HepG2 (cell line): ENCODE data around the gene C3orf70. TPM values are rescaled to one million over a fixed set of nuclear protein-coding genes. Genes with fewer than 3 reads are reported as not detected.

Experiments used
- ATAD3A ChIP-seq: sonication (generic); formaldehyde crosslinking; IDR thresholded peaks from 2 replicates; pipeline ENCODE4 v1.4.0; 2020; ENCODE audit warnings: missing genetic modification reagents
- CBX1 ChIP-seq: IDR thresholded peaks from one replicate; pipeline ENCODE4 v1.6.1; 2016; ENCODE audit warnings: antibody characterized with exemption, low read depth
- CBX2 ChIP-seq, 2 experiments: fragments of 200-600 bp in 1 of 2; sonication (generic); formaldehyde crosslinking in 1 of 2; IDR thresholded peaks; 2 replicates each; pipeline versions ENCODE4 v1.7.0 to v1.8.1; 2018 to 2022; ENCODE audit warnings: low read depth in 2 of 2, low read length in 1 of 2, mild to moderate bottlenecking in 1 of 2, missing genetic modification reagents in 1 of 2
- CENPT ChIP-seq: sonication (generic); formaldehyde crosslinking; IDR thresholded peaks from 2 replicates; pipeline ENCODE4 v1.8.0; 2022; ENCODE audit warnings: low read depth, mild to moderate bottlenecking, moderate library complexity, missing genetic modification reagents
- FOXJ3 ChIP-seq: sonication (generic); formaldehyde crosslinking; IDR thresholded peaks from 2 replicates; pipeline ENCODE4 v1.4.0; 2020; ENCODE audit warnings: missing genetic modification reagents, mild to moderate bottlenecking, borderline replicate concordance
- HNF1A ChIP-seq, 2 experiments: sonication (generic) in 1 of 2; formaldehyde crosslinking in 1 of 2; IDR thresholded peaks; 2 replicates each; pipeline versions ENCODE4 v1.4.0 to v1.6.1; 2016 to 2020; ENCODE audit warnings: borderline replicate concordance in 1 of 2, low read depth in 1 of 2, mild to moderate bottlenecking in 1 of 2, missing genetic modification reagents in 1 of 2
- IKZF1 ChIP-seq: fragments of 450-650 bp; IDR thresholded peaks from 2 replicates; pipeline ENCODE4 v1.7.1; 2016
- ISL2 ChIP-seq: sonication (generic); formaldehyde crosslinking; IDR thresholded peaks from 2 replicates; pipeline ENCODE4 v1.5.0; 2020; ENCODE audit warnings: missing genetic modification reagents
- POLR2G ChIP-seq: fragments of 200-400 bp; formaldehyde crosslinking; IDR thresholded peaks from 2 replicates; pipeline ENCODE4 v1.6.1; 2018; ENCODE audit warnings: mild to moderate bottlenecking, low read depth, low read length, moderate library complexity
- RARG ChIP-seq: sonication (generic); formaldehyde crosslinking; IDR thresholded peaks from 2 replicates; pipeline ENCODE4 v1.4.0; 2020; ENCODE audit warnings: low read depth, mild to moderate bottlenecking, missing genetic modification reagents
- ZBTB21 ChIP-seq: sonication (generic); formaldehyde crosslinking; IDR thresholded peaks from 2 replicates; pipeline ENCODE4 v1.4.0; 2020; ENCODE audit warnings: missing genetic modification reagents
- ZNF12 ChIP-seq: sonication (generic); formaldehyde crosslinking; IDR thresholded peaks from 2 replicates; pipeline ENCODE4 v1.5.0; 2020; ENCODE audit warnings: missing genetic modification reagents
- ZSCAN5A ChIP-seq: sonication (generic); formaldehyde crosslinking; IDR thresholded peaks from 2 replicates; pipeline ENCODE4 v1.8.0; 2022; ENCODE audit warnings: mild to moderate bottlenecking, missing genetic modification reagents, borderline replicate concordance
- polyA plus RNA-seq, 8 experiments: library from polyadenylated mRNA; depleted of rRNA in 3 of 8; stranded (reverse) in 7 of 8; unstranded in 1 of 8; fragments of >200 nt; fragmentation: Illumina TruSeq in 4 of 8; extraction: Trizol in 4 of 8; gene quantifications; 2 replicates each; pipeline versions ENCODE4 v1.2.1 to v1.2.3, GENCODE V29; 2011 to 2016; ENCODE audit warnings: low read depth in 4 of 8, missing spikeins in 1 of 8, mixed read lengths in 1 of 8; ENCODE audit not compliant: insufficient read depth in 1 of 8
- total RNA-seq, 5 experiments: library from RNA; depleted of rRNA; stranded (reverse); fragments of >200 nt; fragmentation: Illumina TruSeq; extraction: Trizol; gene quantifications; 2 replicates each; pipeline ENCODE4 v1.2.3, GENCODE V29; 2016; ENCODE audit warnings: low read depth in 1 of 5
- TF ChIP-seq, protein P1 (sequence below): sonication (generic); formaldehyde crosslinking; IDR thresholded peaks from 2 replicates; pipeline ENCODE4 v1.5.0; 2020; ENCODE audit warnings: mild to moderate bottlenecking, missing genetic modification reagents, borderline replicate concordance
- TF ChIP-seq, protein P2 (sequence below): sonication (generic); formaldehyde crosslinking; IDR thresholded peaks from 2 replicates; pipeline ENCODE4 v1.4.0; 2020; ENCODE audit warnings: missing genetic modification reagents
- TF ChIP-seq, protein P3 (sequence below): sonication (generic); formaldehyde crosslinking; IDR thresholded peaks from 2 replicates; pipeline ENCODE4 v1.9.0; 2021; ENCODE audit warnings: missing genetic modification reagents, borderline replicate concordance

Gene C3orf70
- total and polyA plus RNA-seq, 2 of the 13 experiments (the other 11 are each of a cell fraction or from before 2014, with no cell fraction given): 0.79 to 2.4 TPM

DNA sequence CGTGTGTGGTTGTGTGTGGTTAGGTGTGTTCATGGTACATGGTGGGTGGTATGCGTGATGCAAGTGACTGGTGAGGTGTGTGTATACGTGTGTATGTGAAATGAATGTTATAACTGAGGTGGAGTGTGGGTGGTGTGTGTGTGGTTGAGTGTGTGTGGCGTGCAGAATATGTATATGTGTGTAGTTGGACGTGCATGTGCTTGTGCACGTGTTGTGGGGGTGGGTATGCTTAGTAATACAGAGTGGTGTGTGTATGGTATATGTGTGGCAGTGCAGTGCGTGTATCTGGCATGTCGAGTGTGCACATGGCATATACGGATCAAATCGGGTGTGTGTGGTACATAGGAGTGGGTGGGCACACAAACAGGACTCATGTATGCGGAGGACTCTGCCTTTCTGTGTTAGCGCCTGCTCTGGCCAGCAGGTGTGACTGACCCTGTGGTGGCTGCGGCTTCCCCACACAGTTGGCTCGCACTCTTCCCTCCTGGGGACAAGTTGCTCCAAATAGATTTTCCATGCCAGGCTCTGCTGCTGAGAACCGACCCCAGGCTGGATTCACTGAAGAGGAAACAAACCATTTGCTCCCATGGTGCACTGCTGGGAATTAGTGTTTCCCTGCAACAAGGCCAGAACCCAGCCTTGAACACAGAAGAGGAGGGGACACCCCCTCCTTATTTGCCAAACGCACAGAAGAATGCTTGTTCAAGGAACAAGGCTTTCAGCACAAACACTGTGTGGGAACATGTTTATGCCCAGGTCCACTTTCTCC, 1.2 kb upstream of the C3orf70 start (continued):
- TF ChIP-seq, protein P1, sequence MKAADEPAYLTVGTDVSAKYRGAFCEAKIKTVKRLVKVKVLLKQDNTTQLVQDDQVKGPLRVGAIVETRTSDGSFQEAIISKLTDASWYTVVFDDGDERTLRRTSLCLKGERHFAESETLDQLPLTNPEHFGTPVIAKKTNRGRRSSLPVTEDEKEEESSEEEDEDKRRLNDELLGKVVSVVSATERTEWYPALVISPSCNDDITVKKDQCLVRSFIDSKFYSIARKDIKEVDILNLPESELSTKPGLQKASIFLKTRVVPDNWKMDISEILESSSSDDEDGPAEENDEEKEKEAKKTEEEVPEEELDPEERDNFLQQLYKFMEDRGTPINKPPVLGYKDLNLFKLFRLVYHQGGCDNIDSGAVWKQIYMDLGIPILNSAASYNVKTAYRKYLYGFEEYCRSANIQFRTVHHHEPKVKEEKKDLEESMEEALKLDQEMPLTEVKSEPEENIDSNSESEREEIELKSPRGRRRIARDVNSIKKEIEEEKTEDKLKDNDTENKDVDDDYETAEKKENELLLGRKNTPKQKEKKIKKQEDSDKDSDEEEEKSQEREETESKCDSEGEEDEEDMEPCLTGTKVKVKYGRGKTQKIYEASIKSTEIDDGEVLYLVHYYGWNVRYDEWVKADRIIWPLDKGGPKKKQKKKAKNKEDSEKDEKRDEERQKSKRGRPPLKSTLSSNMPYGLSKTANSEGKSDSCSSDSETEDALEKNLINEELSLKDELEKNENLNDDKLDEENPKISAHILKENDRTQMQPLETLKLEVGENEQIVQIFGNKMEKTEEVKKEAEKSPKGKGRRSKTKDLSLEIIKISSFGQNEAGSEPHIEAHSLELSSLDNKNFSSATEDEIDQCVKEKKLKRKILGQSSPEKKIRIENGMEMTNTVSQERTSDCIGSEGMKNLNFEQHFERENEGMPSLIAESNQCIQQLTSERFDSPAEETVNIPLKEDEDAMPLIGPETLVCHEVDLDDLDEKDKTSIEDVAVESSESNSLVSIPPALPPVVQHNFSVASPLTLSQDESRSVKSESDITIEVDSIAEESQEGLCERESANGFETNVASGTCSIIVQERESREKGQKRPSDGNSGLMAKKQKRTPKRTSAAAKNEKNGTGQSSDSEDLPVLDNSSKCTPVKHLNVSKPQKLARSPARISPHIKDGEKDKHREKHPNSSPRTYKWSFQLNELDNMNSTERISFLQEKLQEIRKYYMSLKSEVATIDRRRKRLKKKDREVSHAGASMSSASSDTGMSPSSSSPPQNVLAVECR: no peak
- TF ChIP-seq CENPT (CRISPR knock-in tag): no peak
- TF ChIP-seq CBX2 (IDR thresholded peaks at IDR 0.05; ENCODE audit: low read depth, low read length): no peak
- no peak for TF ChIP-seq CBX2 (CRISPR knock-in tag; IDR thresholded peaks at IDR 0.05; ENCODE audit: low read depth)
- TF ChIP-seq ATAD3A (CRISPR knock-in tag): no peak
- TF ChIP-seq, protein P2, sequence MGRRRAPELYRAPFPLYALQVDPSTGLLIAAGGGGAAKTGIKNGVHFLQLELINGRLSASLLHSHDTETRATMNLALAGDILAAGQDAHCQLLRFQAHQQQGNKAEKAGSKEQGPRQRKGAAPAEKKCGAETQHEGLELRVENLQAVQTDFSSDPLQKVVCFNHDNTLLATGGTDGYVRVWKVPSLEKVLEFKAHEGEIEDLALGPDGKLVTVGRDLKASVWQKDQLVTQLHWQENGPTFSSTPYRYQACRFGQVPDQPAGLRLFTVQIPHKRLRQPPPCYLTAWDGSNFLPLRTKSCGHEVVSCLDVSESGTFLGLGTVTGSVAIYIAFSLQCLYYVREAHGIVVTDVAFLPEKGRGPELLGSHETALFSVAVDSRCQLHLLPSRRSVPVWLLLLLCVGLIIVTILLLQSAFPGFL: no peak
- no peak for TF ChIP-seq RARG (CRISPR knock-in tag)
- no peak for TF ChIP-seq ISL2 (CRISPR knock-in tag)
- TF ChIP-seq CBX1: no peak
- TF ChIP-seq POLR2G: no peak
- TF ChIP-seq FOXJ3 (CRISPR knock-in tag): no peak
- TF ChIP-seq HNF1A (IDR thresholded peaks at IDR 0.05; ENCODE audit: low read depth): no peak
- no peak for TF ChIP-seq HNF1A (CRISPR knock-in tag; IDR thresholded peaks at IDR 0.05; ENCODE audit: borderline replicate concordance)
- TF ChIP-seq ZBTB21 (CRISPR knock-in tag): no peak
- no peak for TF ChIP-seq IKZF1
- no peak for TF ChIP-seq ZNF12 (CRISPR knock-in tag)
- no peak for TF ChIP-seq ZSCAN5A (CRISPR knock-in tag)
- TF ChIP-seq, protein P3, sequence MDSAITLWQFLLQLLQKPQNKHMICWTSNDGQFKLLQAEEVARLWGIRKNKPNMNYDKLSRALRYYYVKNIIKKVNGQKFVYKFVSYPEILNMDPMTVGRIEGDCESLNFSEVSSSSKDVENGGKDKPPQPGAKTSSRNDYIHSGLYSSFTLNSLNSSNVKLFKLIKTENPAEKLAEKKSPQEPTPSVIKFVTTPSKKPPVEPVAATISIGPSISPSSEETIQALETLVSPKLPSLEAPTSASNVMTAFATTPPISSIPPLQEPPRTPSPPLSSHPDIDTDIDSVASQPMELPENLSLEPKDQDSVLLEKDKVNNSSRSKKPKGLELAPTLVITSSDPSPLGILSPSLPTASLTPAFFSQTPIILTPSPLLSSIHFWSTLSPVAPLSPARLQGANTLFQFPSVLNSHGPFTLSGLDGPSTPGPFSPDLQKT (CRISPR knock-in tag): no peak
